NCI-H146 treated with DMSO at 0.1 percent for 48 hours (cell line): ENCODE results near the gene CCT7.

Experiments
- DNase-seq: peaks from one replicate; lab custom pipeline; 2025; ENCODE audit not compliant: unreplicated experiment; lab: John Stamatoyannopoulos, UW

Gene CCT7

DNA sequence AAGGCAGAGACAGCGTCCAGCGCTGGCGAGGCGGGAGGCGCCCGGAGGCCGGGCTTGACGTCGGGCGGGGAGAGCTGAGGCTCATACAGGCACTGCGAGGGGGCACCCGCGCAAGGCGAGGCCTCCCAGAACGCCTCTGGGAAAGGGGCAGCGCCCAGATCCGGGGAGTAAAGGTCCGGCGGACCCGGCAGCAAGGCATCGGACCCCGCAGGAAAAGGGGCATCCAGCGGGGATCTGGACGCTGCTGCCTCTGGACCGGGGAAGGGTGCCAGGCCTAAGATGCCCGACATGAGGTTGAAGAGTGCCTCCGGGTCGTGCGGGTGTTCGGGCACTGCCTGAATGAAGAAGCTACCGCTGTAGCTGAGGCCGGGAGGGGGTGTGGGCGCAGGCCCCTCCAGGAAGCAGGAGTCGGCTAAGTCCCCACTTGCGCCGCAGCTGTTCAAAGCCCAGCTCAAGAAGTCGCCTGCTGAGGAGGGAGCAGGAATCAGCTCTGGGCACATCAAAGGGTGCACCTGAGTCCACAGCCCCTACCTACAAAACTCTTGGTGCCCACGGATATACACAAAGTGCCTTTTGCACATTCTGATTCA lies 58.3 kb downstream of the CCT7 start:
- DNase-seq = no peak

DNA sequence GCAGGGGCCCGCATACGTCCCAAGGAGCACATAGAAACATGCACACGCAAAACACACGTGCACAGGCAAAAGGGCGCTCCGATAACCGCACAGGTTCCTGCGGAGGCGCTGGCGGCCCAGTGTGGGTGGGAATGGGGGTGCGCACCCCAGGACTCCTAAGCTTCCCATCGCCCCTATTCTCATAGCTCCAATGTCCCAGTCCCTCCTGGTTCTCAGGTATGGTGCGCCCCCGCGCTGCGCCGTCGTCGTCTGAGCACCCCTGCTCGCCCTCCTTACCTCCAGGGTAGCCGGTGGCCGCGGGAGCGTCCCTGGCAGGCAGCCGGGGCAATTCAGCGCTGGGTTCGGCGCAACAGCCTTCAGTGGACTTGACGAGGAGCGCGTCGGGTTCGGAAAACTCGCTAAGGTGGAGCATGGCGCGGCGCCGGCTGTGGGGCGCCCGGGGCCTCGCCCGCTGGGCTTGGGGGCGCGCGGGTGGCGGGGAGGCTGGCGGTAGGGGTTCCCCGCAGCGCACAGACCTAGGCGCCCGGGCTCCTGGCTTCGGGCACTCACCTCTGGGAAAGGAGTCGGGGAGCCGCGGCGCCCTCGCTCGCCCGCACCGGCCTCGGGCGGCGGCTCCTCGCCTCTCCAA lies 58.9 kb downstream of the CCT7 start:
- no peak for DNase-seq

DNA sequence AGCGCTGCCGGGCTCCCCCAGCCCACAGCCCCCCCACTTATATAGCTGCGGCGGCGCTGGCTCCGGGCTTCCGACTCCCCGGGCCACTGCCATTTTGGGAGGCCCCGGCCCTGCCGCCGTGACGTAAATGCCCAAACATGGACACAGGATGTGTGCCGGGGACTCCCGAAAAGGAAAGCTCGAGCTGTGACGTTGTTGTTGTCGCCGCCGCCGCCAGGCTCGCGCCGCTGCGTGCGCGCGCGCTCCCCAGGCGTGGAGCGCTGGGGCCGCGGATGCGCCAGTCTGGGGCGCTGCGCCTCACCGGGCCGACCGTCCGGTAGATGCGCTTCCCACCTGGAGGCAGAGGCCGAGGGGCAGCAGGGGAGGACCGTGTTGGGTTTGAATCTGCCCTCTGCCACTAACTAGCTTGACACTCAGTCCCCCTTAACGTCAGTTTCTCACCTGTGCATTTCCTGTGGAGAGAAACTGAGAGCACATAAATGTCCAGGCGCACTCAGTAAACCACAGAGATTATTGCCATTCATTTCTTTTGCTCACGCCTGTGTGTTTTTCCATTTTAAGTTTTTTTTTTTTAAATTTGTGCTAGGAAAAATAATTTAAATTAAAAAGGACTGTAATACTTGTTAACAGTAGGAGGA lies 59.5 kb downstream of the CCT7 start, which contains the start of gene EGR4:
EGR4 (minus strand) TSS at position 15 of the 638 bp plus-strand sequence. CDS start 231 bp downstream, outside the sequence.
- peak; percentile 54 for DNase-seq

DNA sequence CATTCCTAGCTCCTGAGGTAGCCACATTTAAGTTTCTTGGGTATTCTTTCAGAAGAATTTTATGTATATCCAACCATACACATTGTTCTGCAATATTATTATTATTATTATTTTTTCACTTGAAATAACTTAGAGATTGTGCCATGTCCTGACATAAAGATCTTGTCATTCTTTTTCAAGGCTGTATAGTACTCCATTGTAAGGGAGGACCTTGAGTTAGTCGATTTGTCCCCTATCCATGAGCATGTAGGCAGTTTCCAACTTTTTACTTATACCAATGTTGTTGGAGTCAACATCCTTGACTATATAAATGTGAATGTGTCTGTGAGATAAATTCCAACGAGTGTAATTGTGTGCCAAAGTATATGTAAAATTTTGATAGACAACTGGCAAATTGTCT lies 60.1 kb downstream of the CCT7 start:
- no peak for DNase-seq

DNA sequence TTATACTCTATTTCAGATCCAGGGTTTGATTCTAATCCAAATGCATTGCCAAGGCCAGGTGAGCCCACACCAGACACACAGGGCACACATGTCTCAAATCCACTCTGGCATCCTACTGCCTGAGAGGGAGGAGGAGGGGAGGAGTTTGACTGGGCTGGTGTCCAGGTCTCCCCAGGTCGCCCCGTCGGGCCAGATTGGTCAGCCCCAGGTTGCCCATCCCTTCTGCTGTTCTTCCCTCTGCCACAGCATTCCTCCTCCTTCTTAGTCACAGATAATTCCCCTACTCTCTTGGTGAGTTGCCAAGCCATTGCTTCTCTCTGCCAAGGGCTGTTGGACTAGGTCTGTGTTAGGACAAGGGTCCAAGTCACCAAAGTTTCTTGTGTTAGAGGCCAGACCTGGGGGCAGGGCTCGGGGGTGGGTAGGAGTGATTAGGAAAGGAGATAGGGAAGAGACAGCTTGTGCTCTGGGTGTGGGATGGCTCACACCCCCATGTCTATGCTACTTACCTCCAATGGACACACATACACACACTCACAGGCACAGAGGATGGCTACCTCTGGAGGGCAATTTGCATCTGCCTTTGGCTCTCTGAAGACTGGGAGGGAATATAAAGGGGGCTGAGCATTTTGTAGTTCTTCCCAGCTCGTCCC lies 61.8 kb downstream of the CCT7 start:
- no peak for DNase-seq

DNA sequence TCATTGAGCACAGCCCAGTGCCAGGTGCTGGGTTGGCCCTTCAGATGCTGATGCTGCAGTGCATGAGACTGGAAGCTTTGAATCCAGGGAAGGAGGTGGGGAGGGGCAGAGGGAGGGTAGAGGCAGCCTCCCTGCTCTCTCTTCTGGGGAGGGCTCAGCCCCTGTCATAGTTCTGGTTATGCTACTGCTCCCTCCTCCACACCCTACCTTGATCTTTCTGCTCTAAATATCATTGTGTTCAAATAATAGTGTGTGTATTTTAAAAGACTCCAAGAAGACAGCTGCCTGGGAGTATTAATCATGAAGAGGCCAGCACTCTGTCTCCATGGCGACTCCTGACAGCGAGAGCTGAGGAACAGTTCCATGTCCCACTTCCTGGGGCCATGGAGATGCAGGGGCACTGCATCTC lies 63.0 kb downstream of the CCT7 start:
- peak; percentile 40 for DNase-seq

DNA sequence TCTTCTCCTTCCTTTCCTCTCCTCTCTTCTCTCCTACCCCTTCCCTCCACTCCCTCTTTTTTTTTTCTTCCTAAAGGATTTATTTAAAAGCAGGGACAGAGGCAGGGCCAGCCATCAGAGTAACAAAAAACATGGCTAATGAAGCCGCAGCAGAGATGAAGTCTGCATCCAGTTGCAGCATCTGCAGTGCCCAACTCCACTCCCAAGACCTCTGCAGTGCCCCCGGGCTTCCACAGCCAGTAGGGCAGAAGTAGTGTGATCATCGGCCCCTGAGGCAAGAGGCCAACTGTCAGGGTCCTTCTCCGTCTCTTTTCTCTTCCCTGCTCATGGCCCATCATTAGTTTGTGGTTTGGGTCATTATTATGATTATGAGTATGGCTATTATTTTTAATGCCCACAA lies 63.5 kb downstream of the CCT7 start:
- DNase-seq = no peak

DNA sequence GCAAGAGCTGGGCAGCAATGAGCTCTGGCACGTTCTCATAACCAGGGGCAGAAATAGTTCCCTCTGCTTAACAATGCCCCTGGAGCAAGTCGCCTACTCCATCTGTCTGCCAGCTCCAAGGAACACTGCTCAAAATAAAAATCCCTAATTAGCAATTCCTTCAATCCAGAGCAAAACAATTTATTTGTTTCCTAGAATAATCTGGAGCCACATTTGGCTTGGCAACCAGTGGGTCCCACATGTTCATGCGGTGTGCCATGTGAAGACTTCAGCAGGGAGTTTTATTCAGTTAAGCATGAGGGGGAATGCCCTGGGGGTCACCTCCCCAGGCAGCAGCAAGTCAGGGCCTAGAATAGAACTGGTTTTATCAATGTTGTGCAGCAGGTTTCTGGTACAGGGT lies 66.8 kb downstream of the CCT7 start:
- DNase-seq = no peak

DNA sequence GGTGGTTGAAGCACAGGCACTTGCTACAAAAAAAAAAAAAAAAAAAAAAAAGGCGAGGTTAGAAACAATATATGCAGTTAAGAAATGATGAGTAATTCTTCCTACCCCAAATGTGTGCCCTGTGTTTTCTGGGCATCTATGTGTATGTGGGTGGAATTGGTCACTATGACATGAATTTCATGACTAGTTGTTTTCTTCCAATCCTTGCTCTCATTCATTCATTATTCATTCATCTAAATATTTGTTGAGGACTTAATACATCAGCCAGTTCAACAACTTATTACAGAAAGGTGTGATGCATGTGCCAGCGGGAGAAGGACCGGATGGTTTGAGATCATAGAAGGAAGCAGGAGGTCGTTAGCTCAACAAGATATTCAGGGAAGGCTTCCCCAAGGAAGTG lies 67.5 kb downstream of the CCT7 start:
- DNase-seq = no peak
